KMS-11 (cell line): Measurements from ENCODE around the gene TTC21B.

Experiments
- H2AFZ ChIP-seq: fragments of 200-600 bp; sonication (generic); 2 replicates; pipeline ENCODE4 v1.6.1; 2016; ENCODE audit warnings: antibody characterized with exemption, mixed run types, low read depth
- H3K27ac ChIP-seq: fragments of 200-600 bp; sonication (generic); 2 replicates; pipeline ENCODE4 v1.6.1; 2016; ENCODE audit warnings: mild to moderate bottlenecking, mixed run types
- H3K27me3 ChIP-seq: fragments of 200-600 bp; sonication (generic); 2 replicates; pipeline ENCODE4 v1.6.1; 2017; ENCODE audit warnings: mild to moderate bottlenecking, low read depth, mixed run types, moderate library complexity; ENCODE audit not compliant: insufficient read depth
- H3K36me3 ChIP-seq: fragments of 200-600 bp; sonication (generic); 2 replicates; pipeline ENCODE4 v1.6.1; 2017; ENCODE audit warnings: mild to moderate bottlenecking, mixed run types; ENCODE audit not compliant: insufficient read depth
- H3K4me1 ChIP-seq: fragments of 200-600 bp; sonication (generic); 2 replicates; pipeline ENCODE4 v1.6.1; 2016; ENCODE audit warnings: mild to moderate bottlenecking, low read depth, mixed run types; ENCODE audit not compliant: poor library complexity, severe bottlenecking
- H3K4me2 ChIP-seq: fragments of 200-600 bp; sonication (generic); 2 replicates; pipeline ENCODE4 v1.7.0; 2016; ENCODE audit warnings: mild to moderate bottlenecking, mixed run types
- H3K4me3 ChIP-seq: fragments of 200-600 bp; sonication (generic); IDR thresholded peaks from 2 replicates; pipeline ENCODE4 v1.6.1; 2017; ENCODE audit warnings: low read depth, low read length, mixed read lengths; ENCODE audit not compliant: insufficient read depth
- H3K79me2 ChIP-seq: fragments of 200-600 bp; sonication (generic); 2 replicates; pipeline ENCODE4 v1.6.1; 2016; ENCODE audit warnings: low read depth, mixed run types; ENCODE audit not compliant: insufficient read depth
- H3K9ac ChIP-seq: fragments of 200-600 bp; sonication (generic); 2 replicates; pipeline ENCODE4 v1.6.1; 2016; ENCODE audit warnings: mild to moderate bottlenecking, mixed run types
- H4K20me1 ChIP-seq: fragments of 200-600 bp; sonication (generic); 2 replicates; pipeline ENCODE4 v1.6.1; 2016; ENCODE audit warnings: mild to moderate bottlenecking, mixed run types; ENCODE audit not compliant: insufficient read depth
- TF ChIP-seq, protein P1 (sequence below): fragments of 200-600 bp; sonication (generic); conservative IDR thresholded peaks from 2 replicates; pipeline ENCODE4 v1.6.1; 2017; ENCODE audit warnings: low read depth, mild to moderate bottlenecking, antibody characterized with exemption, low read length, moderate library complexity, mixed read lengths

Gene TTC21B

DNA sequence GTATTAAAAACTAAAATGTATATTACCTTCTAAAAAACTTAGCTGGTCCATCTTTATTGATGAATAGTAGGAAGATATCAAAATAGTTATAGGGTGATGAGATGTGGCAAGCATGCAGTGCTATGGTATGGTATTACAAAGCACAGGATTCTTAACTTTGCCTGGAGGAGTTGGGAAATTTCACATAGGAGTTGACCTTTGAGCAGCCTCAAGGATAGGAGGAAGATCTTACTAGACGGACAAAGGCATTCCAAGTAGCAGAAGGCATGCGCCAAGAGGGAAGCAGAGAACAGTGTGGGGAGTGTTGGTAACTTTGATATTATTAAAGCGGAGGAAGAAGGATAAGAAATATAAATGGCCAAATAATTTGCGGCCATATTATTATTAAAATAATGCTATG, 60.0 kb downstream of the TTC21B start:
- Histone ChIP-seq H2AFZ (no peak overlapping the region), H3K4me3 (no peak overlapping the region), H3K9ac (no peak overlapping the region), H3K4me1 (no peaks in the 10 kb centered on the region), H3K27ac (no peak overlapping the region), H3K4me2 (no peak overlapping the region), H3K79me2 (no peaks in the 10 kb centered on the region), H4K20me1 (no peaks in the 10 kb centered on the region), H3K36me3 (no peaks in the 10 kb centered on the region), H3K27me3 (no peaks in the 10 kb centered on the region)
- TF ChIP-seq, protein P1, sequence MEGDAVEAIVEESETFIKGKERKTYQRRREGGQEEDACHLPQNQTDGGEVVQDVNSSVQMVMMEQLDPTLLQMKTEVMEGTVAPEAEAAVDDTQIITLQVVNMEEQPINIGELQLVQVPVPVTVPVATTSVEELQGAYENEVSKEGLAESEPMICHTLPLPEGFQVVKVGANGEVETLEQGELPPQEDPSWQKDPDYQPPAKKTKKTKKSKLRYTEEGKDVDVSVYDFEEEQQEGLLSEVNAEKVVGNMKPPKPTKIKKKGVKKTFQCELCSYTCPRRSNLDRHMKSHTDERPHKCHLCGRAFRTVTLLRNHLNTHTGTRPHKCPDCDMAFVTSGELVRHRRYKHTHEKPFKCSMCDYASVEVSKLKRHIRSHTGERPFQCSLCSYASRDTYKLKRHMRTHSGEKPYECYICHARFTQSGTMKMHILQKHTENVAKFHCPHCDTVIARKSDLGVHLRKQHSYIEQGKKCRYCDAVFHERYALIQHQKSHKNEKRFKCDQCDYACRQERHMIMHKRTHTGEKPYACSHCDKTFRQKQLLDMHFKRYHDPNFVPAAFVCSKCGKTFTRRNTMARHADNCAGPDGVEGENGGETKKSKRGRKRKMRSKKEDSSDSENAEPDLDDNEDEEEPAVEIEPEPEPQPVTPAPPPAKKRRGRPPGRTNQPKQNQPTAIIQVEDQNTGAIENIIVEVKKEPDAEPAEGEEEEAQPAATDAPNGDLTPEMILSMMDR = no peak

DNA sequence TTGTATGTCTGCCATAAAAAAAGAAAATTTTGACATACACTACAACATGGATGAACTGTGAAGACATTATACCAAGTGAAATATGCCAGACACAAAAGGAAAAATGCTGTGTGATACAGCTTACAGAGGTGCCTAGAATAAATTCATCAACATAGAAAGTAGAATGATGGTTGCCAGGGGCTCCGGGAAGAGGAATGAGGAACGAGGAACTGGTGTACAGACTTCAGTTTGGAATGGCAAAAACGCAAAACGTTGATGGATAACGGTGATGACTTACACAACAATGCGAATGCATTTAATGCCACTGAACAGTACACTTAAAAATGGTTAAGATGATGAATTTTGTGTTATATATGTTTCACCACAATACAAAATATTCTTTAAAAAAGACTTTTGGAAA, 61.0 kb downstream of the TTC21B start:
- no peaks in the 10 kb centered on the region for H3K36me3 ChIP-seq

DNA sequence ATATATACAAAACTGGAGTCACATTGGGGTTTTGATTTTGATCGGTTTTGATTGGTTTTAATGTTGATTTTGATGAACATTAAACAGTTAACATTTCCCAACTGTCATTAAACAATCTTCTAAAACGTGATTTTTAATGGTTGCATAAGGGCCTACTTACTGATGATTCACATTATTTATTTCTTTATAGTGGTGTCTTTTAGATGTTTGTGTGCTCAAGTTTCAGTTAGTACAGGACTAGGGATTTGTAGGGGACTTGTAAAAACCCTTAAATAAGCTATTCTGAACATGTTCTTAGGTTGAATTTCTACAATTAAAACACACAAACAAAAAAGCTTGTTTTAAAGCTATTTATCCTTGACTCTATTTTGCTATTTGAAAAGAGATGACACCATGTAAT, 61.6 kb downstream of the TTC21B start:
- TF ChIP-seq, protein P1 = no peak
- H4K20me1 ChIP-seq = no peaks in the 10 kb centered on the region
- H3K4me2 ChIP-seq = no peak overlapping the region
- no peak overlapping the region for H3K4me3 ChIP-seq
- no peaks in the 10 kb centered on the region for H3K27me3 ChIP-seq
- H3K27ac ChIP-seq = no peak overlapping the region
- no peak overlapping the region for H3K9ac ChIP-seq
- H3K4me1 ChIP-seq = no peaks in the 10 kb centered on the region
- H2AFZ ChIP-seq = no peak overlapping the region
- no peaks in the 10 kb centered on the region for H3K79me2 ChIP-seq
- no peaks in the 10 kb centered on the region for H3K36me3 ChIP-seq

More for the DNA sequence above, 61.0 kb downstream of the TTC21B start:
- Histone ChIP-seq H3K27me3 (no peaks in the 10 kb centered on the region), H3K4me2 (no peak overlapping the region), H3K79me2 (no peaks in the 10 kb centered on the region), H2AFZ (no peak overlapping the region), H3K27ac (no peak overlapping the region), H4K20me1 (no peaks in the 10 kb centered on the region), H3K4me3 (no peak overlapping the region), H3K9ac (no peak overlapping the region), H3K4me1 (no peaks in the 10 kb centered on the region)
- TF ChIP-seq, protein P1 = no peak

DNA sequence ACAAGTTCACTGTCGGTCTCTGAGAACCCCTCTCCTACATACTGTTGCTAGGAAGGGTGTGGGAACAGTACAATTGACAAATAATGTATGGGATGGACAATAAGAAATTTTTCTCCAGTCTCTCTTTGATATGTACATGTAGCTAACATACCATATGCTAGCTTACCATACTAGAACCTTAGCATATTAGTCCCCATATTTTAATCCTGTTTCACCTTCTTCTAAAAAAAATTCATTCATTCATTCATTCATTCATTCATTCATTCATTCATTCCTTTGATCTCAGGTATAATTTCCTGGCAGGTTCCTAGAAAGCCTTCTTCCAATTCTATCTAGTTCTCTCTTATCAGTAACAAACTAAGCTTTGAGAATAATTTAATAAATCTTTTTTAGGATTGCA, 62.2 kb downstream of the TTC21B start:
- no peak overlapping the region for H3K9ac ChIP-seq
- no peak overlapping the region for H3K4me3 ChIP-seq
- TF ChIP-seq, protein P1 = no peak
- H4K20me1 ChIP-seq = no peaks in the 10 kb centered on the region
- H2AFZ ChIP-seq = no peak overlapping the region
- no peak overlapping the region for H3K4me2 ChIP-seq
- H3K36me3 ChIP-seq = no peaks in the 10 kb centered on the region
- no peaks in the 10 kb centered on the region for H3K79me2 ChIP-seq
- H3K27me3 ChIP-seq = no peaks in the 10 kb centered on the region
- no peaks in the 10 kb centered on the region for H3K4me1 ChIP-seq
- no peak overlapping the region for H3K27ac ChIP-seq
